H1 (cell line): ENCODE measurements around the gene METTL21A. TPM values are rescaled to one million over a fixed set of nuclear protein-coding genes. Genes with fewer than 3 reads are reported as not detected.

Experiments
- ASH2L ChIP-seq: fragments of 200-600, 300-600 bp; sonication (generic); IDR thresholded peaks from one replicate; pipeline ENCODE4 v1.7.1; 2017; ENCODE audit warnings: low read length
- ATF2 ChIP-seq: IDR thresholded peaks from 2 replicates; pipeline ENCODE4 v1.6.1; 2012; ENCODE audit warnings: low read length, inconsistent platforms
- ATF3 ChIP-seq: IDR thresholded peaks from 2 replicates; pipeline ENCODE4 v1.6.1; 2011; ENCODE audit warnings: low read depth, mild to moderate bottlenecking, low read length; ENCODE audit not compliant: insufficient read depth
- BACH1 ChIP-seq: IDR thresholded peaks from 2 replicates; pipeline ENCODE4 v1.6.1; 2012; ENCODE audit warnings: low read length, improper control_type of control experiment
- CBX8 ChIP-seq: fragments of 300-800, 300-1000 bp; sonication (generic); IDR thresholded peaks from 2 replicates; pipeline ENCODE4 v1.7.1; 2016; ENCODE audit warnings: low read depth, low read length, borderline replicate concordance
- CEBPB ChIP-seq: IDR thresholded peaks from 2 replicates; pipeline ENCODE4 v1.6.1; 2012; ENCODE audit warnings: low read depth, low read length
- CHD1 ChIP-seq: IDR thresholded peaks from 2 replicates; pipeline ENCODE4 v1.6.1; 2012; ENCODE audit warnings: low read depth, low read length, improper control_type of control experiment
- CHD2 ChIP-seq: IDR thresholded peaks from 2 replicates; pipeline ENCODE4 v1.6.1; 2012; ENCODE audit warnings: low read length, improper control_type of control experiment
- CREB1 ChIP-seq: IDR thresholded peaks from 2 replicates; pipeline ENCODE4 v1.6.1; 2012; ENCODE audit warnings: inconsistent platforms
- HDAC6 ChIP-seq: IDR thresholded peaks from one replicate; pipeline ENCODE4 v1.7.1; 2012; ENCODE audit warnings: low read depth, mild to moderate bottlenecking, inconsistent platforms, low read length, moderate library complexity
- MAX ChIP-seq: IDR thresholded peaks from 2 replicates; pipeline ENCODE4 v1.6.1; 2012; ENCODE audit warnings: inconsistent platforms
- NANOG ChIP-seq: IDR thresholded peaks from 2 replicates; pipeline ENCODE4 v1.6.1; 2011; ENCODE audit warnings: low read length, low read depth, mild to moderate bottlenecking, inconsistent platforms; ENCODE audit not compliant: insufficient read depth, poor library complexity, severe bottlenecking
- POLR2AphosphoS5 ChIP-seq: IDR thresholded peaks from 2 replicates; pipeline ENCODE4 v1.6.1; 2011; ENCODE audit warnings: low read depth, low read length
- POU5F1 ChIP-seq: IDR thresholded peaks from 2 replicates; pipeline ENCODE4 v1.6.1; 2011; ENCODE audit warnings: low read depth, mild to moderate bottlenecking, low read length, moderate library complexity
- RAD21 ChIP-seq, 2 experiments: IDR thresholded peaks in 1 of 2; conservative IDR thresholded peaks in 1 of 2; 2 replicates each; pipeline ENCODE4 v1.6.1; 2011; ENCODE audit warnings: low read depth in 2 of 2, low read length in 2 of 2, improper control_type of control experiment in 1 of 2, inconsistent platforms in 1 of 2, mild to moderate bottlenecking in 1 of 2, moderate library complexity in 1 of 2
- RFX5 ChIP-seq: IDR thresholded peaks from 2 replicates; pipeline ENCODE4 v1.6.1; 2011; ENCODE audit warnings: low read depth, low read length, improper control_type of control experiment, borderline replicate concordance
- RNF2 ChIP-seq: fragments of 200-900, 300-1000 bp; sonication (generic); IDR thresholded peaks from 2 replicates; pipeline ENCODE4 v1.7.1; 2016; ENCODE audit warnings: borderline replicate concordance, low read depth, mild to moderate bottlenecking, antibody characterized with exemption, low read length; ENCODE audit not compliant: poor library complexity, severe bottlenecking; ENCODE audit errors: missing control alignments
- RXRA ChIP-seq: IDR thresholded peaks from 2 replicates; pipeline ENCODE4 v1.6.1; 2011; ENCODE audit warnings: low read depth, mild to moderate bottlenecking, low read length, moderate library complexity; ENCODE audit not compliant: insufficient read depth
- SP1 ChIP-seq: IDR thresholded peaks from 2 replicates; pipeline ENCODE4 v1.6.1; 2011; ENCODE audit warnings: low read depth, low read length
- USF2 ChIP-seq: IDR thresholded peaks from 2 replicates; pipeline ENCODE4 v1.6.1; 2011; ENCODE audit warnings: low read length, improper control_type of control experiment
- polyA plus RNA-seq, 7 experiments: library from polyadenylated mRNA; depleted of rRNA in 3 of 7; stranded (reverse) in 5 of 7; unstranded in 2 of 7; fragments of >200 nt in 5 of 7; fragments of 200-250 nt in 2 of 7; gene quantifications; 1 replicate in 5 of 7; 2 replicates in 1 of 7; 4 replicates in 1 of 7; pipeline versions ENCODE4 v1.2.1 to v1.2.3, GENCODE V29; 2011 to 2013; ENCODE audit warnings: missing spikeins in 2 of 7, mixed read lengths in 2 of 7
- total RNA-seq: library from RNA; stranded (reverse); fragmentation: NEBNext Ultra II Directional; extraction: Animal tissue kit (Norgen Biotek cat#: 25700); gene quantifications from 2 replicates; pipeline ENCODE4 v1.2.1, GENCODE V29; 2021

METTL21A gene
- total and polyA plus RNA-seq, 2 of the 8 experiments (the other 6 are each of a cell fraction or from before 2014, with no cell fraction given) = 36.2 to 55.0 TPM

DNA sequence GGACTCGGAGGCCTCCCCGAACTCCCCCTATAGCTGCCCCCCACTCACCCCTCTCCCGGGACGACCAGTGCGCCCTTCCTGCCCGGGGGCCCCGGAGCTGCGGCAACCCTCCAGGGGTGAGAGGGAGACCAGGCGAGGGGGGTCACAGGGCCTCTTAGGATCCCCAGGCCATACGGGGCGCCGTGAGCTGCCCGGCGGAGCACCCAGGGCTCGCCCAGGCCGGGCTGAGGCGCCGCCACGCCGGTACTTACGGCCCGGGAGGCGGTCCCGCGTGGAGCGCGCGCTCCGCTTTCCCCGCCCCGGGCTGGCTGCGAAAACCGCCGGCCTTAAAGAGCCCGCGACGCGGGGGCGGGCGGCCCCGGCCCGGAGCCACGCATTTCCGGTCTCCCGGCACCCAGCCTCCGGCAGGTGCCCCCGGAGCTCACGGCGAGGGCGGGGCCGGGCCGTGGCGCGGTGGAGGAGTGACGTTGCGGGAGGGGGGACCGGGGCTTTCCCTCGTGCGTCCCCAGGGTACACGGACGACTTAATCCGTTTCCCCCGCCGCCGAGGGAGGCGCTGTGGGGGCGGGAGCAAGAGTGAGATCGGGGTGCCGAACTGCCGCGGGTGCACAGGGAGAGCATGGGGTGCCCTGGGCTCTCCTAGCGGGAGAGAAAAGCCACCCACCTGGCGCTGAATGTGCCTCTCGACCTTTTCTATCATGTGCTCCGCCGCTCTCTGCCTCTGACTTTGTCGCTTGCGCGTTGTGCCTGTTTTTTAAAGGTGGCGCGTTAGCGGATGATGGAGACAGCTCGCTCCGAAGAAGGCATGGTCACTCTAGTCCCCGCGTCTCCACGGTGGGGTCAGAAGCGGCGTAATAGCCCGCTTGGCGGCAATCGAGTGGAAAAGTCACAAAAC, at the start of gene METTL21A (continued):
- TF ChIP-seq CHD1 = no peak
- no peak for TF ChIP-seq RFX5
- TF ChIP-seq CBX8 = no peak
- peak; percentile 74; the same call in 1 of the 2 replicates for TF ChIP-seq CREB1
- TF ChIP-seq RXRA = no peak
- TF ChIP-seq BACH1 = 0 out of 2 replicates have a peak, but pooled peaks have one; percentile 2
- no peak for TF ChIP-seq CEBPB
- TF ChIP-seq SP1 = no peak
- TF ChIP-seq NANOG = no peak
- no peak for TF ChIP-seq RNF2
- TF ChIP-seq HDAC6 = no peak
- no peak for TF ChIP-seq CHD2
- peak; percentile 23 for TF ChIP-seq ASH2L
- TF ChIP-seq MAX = peak; percentile 73; the same call in 1 of the 2 replicates
- peak; percentile 67 for TF ChIP-seq POLR2AphosphoS5
- TF ChIP-seq USF2 = peak; percentile 7; the same call in 1 of the 2 replicates
- TF ChIP-seq ATF2 = no peak
- TF ChIP-seq RAD21 (IDR thresholded peaks at IDR 0.05 in 1 of 2, conservative IDR thresholded peaks at IDR 0.05 in 1 of 2; ENCODE audit: low read depth in 2 of 2, low read length in 2 of 2) = 0 out of 4 replicates have a peak, but pooled peaks have one; percentile 10 to 16
- no peak for TF ChIP-seq ATF3
- no peak for TF ChIP-seq POU5F1
